GM12878 (cell line): ENCODE measurements around the gene PSMB4.

ENCODE experiments used
- EP300 ChIP-seq, 2 experiments: fragments of 150-350 bp in 1 of 2; IDR thresholded peaks; 2 replicates each; pipeline ENCODE4 v1.6.1; 2011 to 2012; ENCODE audit warnings: low read depth in 2 of 2, low read length in 2 of 2, borderline replicate concordance in 1 of 2, improper control_type of control experiment in 1 of 2, inconsistent platforms in 1 of 2; ENCODE audit not compliant: control insufficient read depth in 1 of 2
- HDGF ChIP-seq: fragments of 450-650 bp; IDR thresholded peaks from 2 replicates; pipeline ENCODE4 v1.6.1; 2016; ENCODE audit warnings: antibody characterized with exemption
- MYC ChIP-seq: IDR thresholded peaks from 2 replicates; pipeline ENCODE4 v1.6.1; 2011; ENCODE audit warnings: mild to moderate bottlenecking, low read length, moderate library complexity, inconsistent platforms; ENCODE audit not compliant: insufficient read depth, insufficient replicate concordance, insufficient read length, severe bottlenecking
- NRF1 ChIP-seq: conservative IDR thresholded peaks from 2 replicates; pipeline ENCODE4 v1.6.1; 2011; ENCODE audit warnings: mild to moderate bottlenecking, low read depth, low read length, improper control_type of control experiment
- POLR2A ChIP-seq: IDR thresholded peaks from 2 replicates; pipeline ENCODE4 v1.6.1; 2011; ENCODE audit warnings: low read depth, mild to moderate bottlenecking, low read length
- RFX5 ChIP-seq: IDR thresholded peaks from 2 replicates; pipeline ENCODE4 v1.6.1; 2011; ENCODE audit warnings: low read depth, low read length, improper control_type of control experiment
- SIX5 ChIP-seq: IDR thresholded peaks from 2 replicates; pipeline ENCODE4 v1.6.1; 2011; ENCODE audit warnings: mild to moderate bottlenecking, low read depth, low read length, moderate library complexity; ENCODE audit not compliant: severe bottlenecking
- TARDBP ChIP-seq: IDR thresholded peaks from 2 replicates; pipeline ENCODE4 v1.6.1; 2016; ENCODE audit warnings: borderline replicate concordance
- YY1 ChIP-seq: IDR thresholded peaks from 2 replicates; pipeline ENCODE4 v1.6.1; 2011; ENCODE audit warnings: low read depth, mild to moderate bottlenecking, low read length
- TF ChIP-seq, protein P1 (sequence below), 3 experiments: IDR thresholded peaks in 2 of 3; conservative IDR thresholded peaks in 1 of 3; 2 replicates each; pipeline ENCODE4 v1.5.1; 2011; ENCODE audit warnings: low read depth in 3 of 3, low read length in 3 of 3, mild to moderate bottlenecking in 3 of 3, control low read depth in 2 of 3, moderate library complexity in 2 of 3, inconsistent platforms in 1 of 3, mixed read lengths in 1 of 3; ENCODE audit not compliant: control insufficient read depth in 2 of 3, insufficient read depth in 1 of 3; ENCODE audit errors: extremely low read depth in 1 of 3

DNA sequence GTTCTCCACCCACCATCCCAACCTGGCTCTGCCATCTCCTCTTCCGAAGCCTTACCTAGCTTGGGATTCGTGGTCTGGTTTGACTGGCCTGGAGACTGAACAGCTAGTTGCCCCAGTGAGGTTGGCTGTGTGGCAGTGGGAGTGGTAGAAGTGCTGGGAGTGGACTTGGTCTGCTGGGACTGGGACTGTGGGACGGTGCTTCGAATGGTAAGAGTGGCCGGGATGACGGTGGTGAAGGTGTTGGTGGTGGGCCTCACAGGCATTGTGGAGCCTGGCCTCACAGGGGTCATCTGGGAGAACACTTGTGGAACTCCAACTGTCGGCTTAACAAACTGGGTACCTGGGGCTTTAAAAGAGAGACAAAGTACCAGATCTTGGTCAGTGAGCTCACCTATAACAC is 28.7 kb downstream of the PSMB4 start:
- TF ChIP-seq TARDBP, result no peak
- TF ChIP-seq YY1, result no peak
- TF ChIP-seq SIX5, result no peak
- 0 out of 2 replicates have a peak, but pooled peaks have one; percentile 23 for TF ChIP-seq POLR2A
- TF ChIP-seq, protein P1, sequence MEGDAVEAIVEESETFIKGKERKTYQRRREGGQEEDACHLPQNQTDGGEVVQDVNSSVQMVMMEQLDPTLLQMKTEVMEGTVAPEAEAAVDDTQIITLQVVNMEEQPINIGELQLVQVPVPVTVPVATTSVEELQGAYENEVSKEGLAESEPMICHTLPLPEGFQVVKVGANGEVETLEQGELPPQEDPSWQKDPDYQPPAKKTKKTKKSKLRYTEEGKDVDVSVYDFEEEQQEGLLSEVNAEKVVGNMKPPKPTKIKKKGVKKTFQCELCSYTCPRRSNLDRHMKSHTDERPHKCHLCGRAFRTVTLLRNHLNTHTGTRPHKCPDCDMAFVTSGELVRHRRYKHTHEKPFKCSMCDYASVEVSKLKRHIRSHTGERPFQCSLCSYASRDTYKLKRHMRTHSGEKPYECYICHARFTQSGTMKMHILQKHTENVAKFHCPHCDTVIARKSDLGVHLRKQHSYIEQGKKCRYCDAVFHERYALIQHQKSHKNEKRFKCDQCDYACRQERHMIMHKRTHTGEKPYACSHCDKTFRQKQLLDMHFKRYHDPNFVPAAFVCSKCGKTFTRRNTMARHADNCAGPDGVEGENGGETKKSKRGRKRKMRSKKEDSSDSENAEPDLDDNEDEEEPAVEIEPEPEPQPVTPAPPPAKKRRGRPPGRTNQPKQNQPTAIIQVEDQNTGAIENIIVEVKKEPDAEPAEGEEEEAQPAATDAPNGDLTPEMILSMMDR (IDR thresholded peaks at IDR 0.05 in 2 of 3, conservative IDR thresholded peaks at IDR 0.05 in 1 of 3; ENCODE audit: control insufficient read depth in 2 of 3, extremely low read depth in 1 of 3, insufficient read depth in 1 of 3, low read depth in 3 of 3, low read length in 3 of 3), result no peak
- TF ChIP-seq RFX5, result no peak
- no peak for TF ChIP-seq MYC
- no peak for TF ChIP-seq NRF1
- TF ChIP-seq HDGF, result no peak
- TF ChIP-seq EP300 (IDR thresholded peaks at IDR 0.05; ENCODE audit: borderline replicate concordance in 1 of 2, control insufficient read depth in 1 of 2, low read depth in 2 of 2, low read length in 2 of 2), result no peak
